ENCODE data around the gene DES.

- TF ChIP-seq CTCF (IDR thresholded peaks at IDR 0.05) (no peak), POLR2A (IDR thresholded peaks at IDR 0.05) (no peak)
Observed at GRCh38 chr2:219464286-219465032, 46.3 kb downstream of the DES start.

Data from body of pancreas (tissue), 4 donors.